ENCODE data around the gene TTC28.

- TF ChIP-seq CTCF (IDR thresholded peaks at IDR 0.05 in 2 of 3, conservative IDR thresholded peaks at IDR 0.05 in 1 of 3; ENCODE audit: control insufficient read depth in 2 of 3, extremely low read depth in 1 of 3, insufficient read depth in 1 of 3, low read depth in 3 of 3, low read length in 3 of 3) (no peak), CEBPZ (IDR thresholded peaks at IDR 0.05; ENCODE audit: low read depth, low read length) (no peak), POLR2A (IDR thresholded peaks at IDR 0.05; ENCODE audit: low read depth, low read length) (no peak), KAT2A (conservative IDR thresholded peaks at IDR 0.05; ENCODE audit: control insufficient read depth, low read depth, low read length) (no peak)
These were observed 380.3 kb downstream of the TTC28 start for GRCh38 chr22:28299309-28299708.

Measured in GM12878 (cell line).